ENCODE results near the gene SOX6. TPM values are rescaled to one million over a fixed set of nuclear protein-coding genes. Genes with fewer than 3 reads are reported as not detected.
"Not testable (repeated sequence)": the region's sequence is repeated elsewhere in the genome, so short reads cannot be mapped to it uniquely, and the experiment has no call there.

SOX6 gene
- polyA plus RNA-seq, 3 donors, result 19.5 to 22.4 (median 20.9) TPM

- DNase-seq (ENCODE audit: low read depth in 3 of 3, low spot score in 2 of 3), result no peak
These were observed 197.8 kb downstream of the SOX6 start for GRCh38 chr11:16158426-16158994.

GRCh38 chr11:16157327-16157726 lies 199.0 kb downstream of the SOX6 start:
- DNase-seq (ENCODE audit: low read depth in 3 of 3, low spot score in 2 of 3), result no peak

GRCh38 chr11:16155448-16155847 lies 200.9 kb downstream of the SOX6 start:
- DNase-seq (ENCODE audit: low read depth in 3 of 3, low spot score in 2 of 3), result no peak

GRCh38 chr11:16154715-16155396 lies 201.5 kb downstream of the SOX6 start:
- DNase-seq (ENCODE audit: low read depth in 3 of 3, low spot score in 2 of 3), result no peak

GRCh38 chr11:16153951-16154350 lies 202.4 kb downstream of the SOX6 start:
- no peak for DNase-seq (ENCODE audit: low read depth in 3 of 3, low spot score in 2 of 3)

GRCh38 chr11:16151138-16151537 lies 205.2 kb downstream of the SOX6 start:
- no peak for DNase-seq (ENCODE audit: low read depth in 3 of 3, low spot score in 2 of 3)

GRCh38 chr11:16149476-16149875 lies 206.9 kb downstream of the SOX6 start:
- DNase-seq (ENCODE audit: low read depth in 3 of 3, low spot score in 2 of 3), result no peak

GRCh38 chr11:16148301-16148931 lies 207.9 kb downstream of the SOX6 start:
- peak; percentile 41 to 56 (median 45) for DNase-seq (ENCODE audit: low read depth in 3 of 3, low spot score in 2 of 3)

- not testable (repeated sequence) for DNase-seq (ENCODE audit: low read depth in 3 of 3, low spot score in 2 of 3)
These were observed 209.4 kb downstream of the SOX6 start for GRCh38 chr11:16146980-16147379.

- DNase-seq (ENCODE audit: low read depth in 3 of 3, low spot score in 2 of 3), result not testable (repeated sequence)
These were observed 214.7 kb downstream of the SOX6 start for GRCh38 chr11:16141614-16142013.

- DNase-seq (ENCODE audit: low read depth in 3 of 3, low spot score in 2 of 3), result not testable (repeated sequence)
These were observed 215.2 kb downstream of the SOX6 start for GRCh38 chr11:16141162-16141561.

GRCh38 chr11:16136792-16137390 lies 219.5 kb downstream of the SOX6 start:
- no peak for DNase-seq (ENCODE audit: low read depth in 3 of 3, low spot score in 2 of 3)

- no peak for DNase-seq (ENCODE audit: low read depth in 3 of 3, low spot score in 2 of 3)
These were observed 222.5 kb downstream of the SOX6 start for GRCh38 chr11:16133867-16134266.

- no peak for DNase-seq (ENCODE audit: low read depth in 3 of 3, low spot score in 2 of 3)
These were observed 228.6 kb downstream of the SOX6 start for GRCh38 chr11:16127732-16128131.

GRCh38 chr11:16126362-16126761 lies 230.0 kb downstream of the SOX6 start:
- no peak for DNase-seq (ENCODE audit: low read depth in 3 of 3, low spot score in 2 of 3)

GRCh38 chr11:16125796-16126195 lies 230.6 kb downstream of the SOX6 start:
- no peak for DNase-seq (ENCODE audit: low read depth in 3 of 3, low spot score in 2 of 3)

GRCh38 chr11:16124390-16124789 lies 232.0 kb downstream of the SOX6 start:
- no peak for DNase-seq (ENCODE audit: low read depth in 3 of 3, low spot score in 2 of 3)

- DNase-seq (ENCODE audit: low read depth in 3 of 3, low spot score in 2 of 3), result no peak
These were observed 234.5 kb downstream of the SOX6 start for GRCh38 chr11:16121853-16122252.

- no peak for DNase-seq (ENCODE audit: low read depth in 3 of 3, low spot score in 2 of 3)
These were observed 236.3 kb downstream of the SOX6 start for GRCh38 chr11:16120008-16120407.

GRCh38 chr11:16117989-16118756 lies 238.2 kb downstream of the SOX6 start:
- no peak for DNase-seq (ENCODE audit: low read depth in 3 of 3, low spot score in 2 of 3)
